Mucosa of rectum (tissue), 2 donors: ENCODE results near the gene FYN.

Experiments
- H3K27ac ChIP-seq, 2 donors: one replicate each; pipeline ENCODE4 v1.7.0; 2013; ENCODE audit warnings: inconsistent platforms in 2 of 2, low read depth in 2 of 2, low read length in 2 of 2
- H3K27me3 ChIP-seq, 2 donors: one replicate each; pipeline ENCODE4 v1.7.0; 2013; ENCODE audit warnings: low read length in 2 of 2; ENCODE audit not compliant: control insufficient read depth in 2 of 2, insufficient read depth in 2 of 2
- H3K36me3 ChIP-seq, 2 donors: one replicate each; pipeline ENCODE4 v1.7.0; 2013; ENCODE audit warnings: low read length in 2 of 2; ENCODE audit not compliant: control insufficient read depth in 2 of 2, insufficient read depth in 2 of 2
- H3K4me1 ChIP-seq, 2 donors: one replicate each; pipeline ENCODE4 v1.7.0; 2013; ENCODE audit warnings: low read length in 2 of 2, mild to moderate bottlenecking in 1 of 2; ENCODE audit not compliant: control insufficient read depth in 2 of 2, insufficient read depth in 2 of 2
- H3K4me3 ChIP-seq, 2 donors: one replicate each; pipeline ENCODE4 v1.7.0; 2013; ENCODE audit warnings: low read length in 2 of 2
- H3K9ac ChIP-seq, 2 donors: one replicate each; pipeline ENCODE4 v1.7.0; 2013; ENCODE audit warnings: low read length in 2 of 2, low read depth in 1 of 2, mild to moderate bottlenecking in 1 of 2
- H3K9me3 ChIP-seq, 2 donors: one replicate each; pipeline ENCODE4 v1.7.0; 2013; ENCODE audit warnings: low read length in 2 of 2; ENCODE audit not compliant: control insufficient read depth in 2 of 2
- donor health status: healthy.
- donor health status: Normal muscosa, but diverticular disease.

Gene FYN

GRCh38 chr6:111734068-111735061, 138.9 kb downstream of the FYN start:
- no peak overlapping the region for H3K9ac ChIP-seq
- H3K4me1 ChIP-seq: peaks cover 0 to 4% of the 10 kb centered on the region in 2 donors
- no peaks in the 10 kb centered on the region for H3K36me3 ChIP-seq
- H3K27ac ChIP-seq: no peak overlapping the region
- no peaks in the 10 kb centered on the region for H3K27me3 ChIP-seq
- no peaks in the 10 kb centered on the region for H3K9me3 ChIP-seq
- H3K4me3 ChIP-seq: no peak overlapping the region

DNA sequence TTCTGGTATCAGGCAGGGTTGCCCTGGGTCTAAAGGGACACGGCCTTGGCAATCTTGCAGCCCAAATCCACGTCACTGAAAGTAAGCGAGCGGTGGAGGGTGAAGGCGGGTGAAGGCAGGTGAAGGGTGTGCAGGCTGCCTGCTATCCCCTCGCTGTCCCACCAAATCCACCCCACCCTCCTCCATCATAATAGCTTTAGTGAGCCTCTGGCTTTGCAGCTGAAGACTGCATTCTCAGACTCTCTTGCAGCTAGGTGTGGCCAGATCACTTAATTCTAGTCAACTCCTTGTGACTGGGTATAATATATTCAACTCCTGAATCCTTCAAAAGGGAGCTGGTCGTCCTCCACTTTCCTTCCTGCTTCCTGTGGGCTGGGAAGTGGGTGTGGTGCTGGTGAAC, 140.9 kb downstream of the FYN start:
- no peak overlapping the region for H3K4me3 ChIP-seq

DNA sequence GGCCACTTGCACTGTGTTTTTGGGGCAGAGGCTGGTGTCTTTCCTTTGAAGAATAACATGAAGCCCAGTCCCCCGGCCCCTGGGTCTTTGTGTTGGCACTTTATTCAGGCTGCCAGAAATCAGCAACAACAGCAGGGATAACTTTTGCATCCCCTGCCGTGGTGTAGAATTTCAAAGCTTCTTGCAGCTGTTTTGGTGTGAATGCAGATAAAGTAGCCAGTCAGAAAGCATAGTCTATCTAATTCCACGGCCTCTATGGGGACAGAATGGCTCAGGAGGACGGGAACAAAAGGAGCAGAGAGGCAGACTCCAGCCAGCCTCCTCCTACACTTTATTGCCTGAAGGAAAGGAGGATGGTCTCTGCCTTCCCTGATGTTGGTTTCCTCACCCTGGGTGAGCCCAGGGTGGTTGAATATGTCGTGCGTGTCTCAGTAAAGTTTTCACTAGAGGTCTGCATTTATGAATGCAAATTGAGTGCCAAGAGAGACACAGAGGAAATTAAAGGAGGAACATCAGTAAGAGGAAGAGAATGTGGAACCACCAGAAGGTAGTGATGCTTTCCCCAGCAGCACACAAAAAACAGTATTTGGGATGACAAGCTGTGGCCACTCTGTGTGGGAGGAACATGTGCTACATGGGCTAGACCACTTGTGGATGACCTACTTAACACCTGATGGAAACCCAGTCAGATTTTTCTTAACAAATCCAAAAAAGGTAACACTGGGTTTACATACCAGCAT, 141.6 kb downstream of the FYN start:
- Histone ChIP-seq H3K27ac (no peak overlapping the region), H3K9me3 (no peaks in the 10 kb centered on the region), H3K27me3 (no peaks in the 10 kb centered on the region), H3K9ac (no peak overlapping the region), H3K4me3 (no peak overlapping the region), H3K36me3 (no peaks in the 10 kb centered on the region), H3K4me1 (no peaks in the 10 kb centered on the region)

More for the DNA sequence above, 140.9 kb downstream of the FYN start:
- no peaks in the 10 kb centered on the region for H3K36me3 ChIP-seq
- H3K4me1 ChIP-seq: no peaks in the 10 kb centered on the region
- H3K27ac ChIP-seq: no peak overlapping the region
- no peaks in the 10 kb centered on the region for H3K9me3 ChIP-seq
- no peaks in the 10 kb centered on the region for H3K27me3 ChIP-seq
- no peak overlapping the region for H3K9ac ChIP-seq

DNA sequence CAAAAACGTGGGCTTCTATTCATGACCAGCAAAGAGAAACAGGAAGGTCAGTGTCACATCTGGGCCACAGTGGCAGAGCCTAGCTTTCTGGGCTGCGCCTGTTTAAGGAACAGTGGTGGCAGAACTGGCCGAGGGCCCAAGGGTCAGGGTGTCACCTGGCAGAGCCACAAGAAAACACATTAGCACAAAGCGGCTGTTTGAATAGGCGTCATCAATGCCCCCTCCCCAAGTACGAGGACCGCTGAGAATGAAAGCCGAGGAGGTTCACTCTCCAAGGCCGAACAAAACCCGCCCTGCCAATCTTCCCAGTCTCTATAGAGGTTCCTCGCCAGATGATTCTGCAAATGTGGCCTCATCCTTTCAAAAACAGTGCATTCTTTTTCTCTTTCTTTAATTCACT, 142.4 kb downstream of the FYN start:
- Histone ChIP-seq H3K9me3 (no peaks in the 10 kb centered on the region), H3K9ac (no peak overlapping the region), H3K4me3 (no peak overlapping the region), H3K4me1 (no peaks in the 10 kb centered on the region), H3K27ac (no peak overlapping the region), H3K36me3 (no peaks in the 10 kb centered on the region), H3K27me3 (no peaks in the 10 kb centered on the region)

DNA sequence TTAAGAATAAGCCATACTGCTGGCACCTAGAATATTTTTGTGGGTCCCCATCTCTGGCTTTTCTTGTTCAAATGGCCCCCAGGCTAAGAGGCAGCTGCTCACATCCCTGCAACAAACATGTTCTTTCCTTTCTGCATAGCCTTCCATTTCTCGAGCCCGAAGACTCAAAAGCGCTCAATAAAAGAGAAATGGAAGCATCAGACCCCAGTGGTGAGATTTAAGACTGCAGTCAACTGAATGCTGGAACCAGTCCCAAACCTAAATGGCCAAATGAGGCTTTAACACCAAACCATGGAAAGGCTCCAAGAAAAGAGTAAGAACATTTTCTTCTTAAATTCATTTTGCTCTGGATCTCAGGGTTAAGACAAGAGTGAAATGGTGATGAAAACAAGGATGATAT, 145.4 kb downstream of the FYN start:
- Histone ChIP-seq H3K9me3 (no peaks in the 10 kb centered on the region), H3K4me3 (no peak overlapping the region), H3K4me1 (peaks cover 0 to 3% of the 10 kb centered on the region in 2 donors), H3K27ac (no peak overlapping the region), H3K9ac (no peak overlapping the region), H3K36me3 (no peaks in the 10 kb centered on the region), H3K27me3 (no peaks in the 10 kb centered on the region)

DNA sequence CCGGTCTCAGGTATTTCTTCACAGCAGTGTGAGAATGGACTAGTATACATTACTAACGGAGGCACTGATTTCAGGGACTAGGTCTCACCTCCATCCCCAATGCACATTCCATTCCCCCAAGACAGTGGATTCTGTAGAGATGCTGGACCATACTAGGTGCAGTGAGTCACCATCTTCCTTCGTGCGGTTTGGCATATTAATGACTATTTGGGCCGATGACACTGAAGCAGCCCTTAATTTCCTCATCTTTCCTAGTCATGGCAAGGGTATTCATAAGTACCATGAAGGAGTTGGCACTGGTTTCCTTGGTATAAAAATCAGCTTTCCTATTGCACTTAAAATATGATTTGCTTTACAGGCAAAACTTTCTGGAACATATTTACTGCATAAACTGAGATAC, 146.2 kb downstream of the FYN start:
- H3K9me3 ChIP-seq: no peaks in the 10 kb centered on the region
- no peaks in the 10 kb centered on the region for H3K27me3 ChIP-seq
- H3K27ac ChIP-seq: no peak overlapping the region
- peaks cover 0 to 3% of the 10 kb centered on the region in 2 donors for H3K4me1 ChIP-seq
- H3K9ac ChIP-seq: no peak overlapping the region
- H3K36me3 ChIP-seq: no peaks in the 10 kb centered on the region
- no peak overlapping the region for H3K4me3 ChIP-seq

DNA sequence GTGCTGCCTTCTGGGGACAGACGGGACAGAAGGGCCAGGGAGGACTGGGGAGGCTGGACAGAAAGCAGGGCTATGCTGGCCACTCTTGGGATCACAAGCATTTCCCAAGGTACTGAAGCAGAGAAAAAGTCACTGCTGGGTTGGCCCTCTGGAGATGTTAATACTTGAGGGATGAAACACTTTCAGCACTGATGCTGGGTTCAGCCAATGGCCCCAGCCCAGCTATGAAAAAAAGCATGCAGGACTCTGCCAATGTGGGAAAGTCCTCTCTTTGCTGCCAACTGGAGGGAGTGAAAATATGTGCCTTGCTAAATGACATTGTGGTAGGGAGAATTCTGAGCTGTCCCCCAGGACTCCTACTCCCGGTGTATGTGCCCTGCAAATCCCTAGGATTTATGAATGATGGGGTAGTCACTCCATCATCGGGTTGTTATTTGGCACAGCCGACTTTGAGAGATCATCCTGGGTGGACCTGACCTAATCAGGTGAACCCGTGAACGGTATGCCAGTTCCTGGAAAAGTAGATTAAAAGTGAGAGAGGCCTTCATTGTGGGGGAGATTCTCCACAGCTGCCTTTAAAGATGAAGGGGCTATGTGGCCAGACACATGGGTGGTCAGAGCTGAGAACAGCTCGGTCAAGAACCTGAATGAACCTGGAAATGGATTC, 147.7 kb downstream of the FYN start:
- Histone ChIP-seq H3K4me1 (peaks cover 0 to 3% of the 10 kb centered on the region in 2 donors), H3K9ac (no peak overlapping the region), H3K27me3 (no peaks in the 10 kb centered on the region), H3K27ac (no peak overlapping the region), H3K9me3 (no peaks in the 10 kb centered on the region), H3K4me3 (no peak overlapping the region), H3K36me3 (no peaks in the 10 kb centered on the region)

DNA sequence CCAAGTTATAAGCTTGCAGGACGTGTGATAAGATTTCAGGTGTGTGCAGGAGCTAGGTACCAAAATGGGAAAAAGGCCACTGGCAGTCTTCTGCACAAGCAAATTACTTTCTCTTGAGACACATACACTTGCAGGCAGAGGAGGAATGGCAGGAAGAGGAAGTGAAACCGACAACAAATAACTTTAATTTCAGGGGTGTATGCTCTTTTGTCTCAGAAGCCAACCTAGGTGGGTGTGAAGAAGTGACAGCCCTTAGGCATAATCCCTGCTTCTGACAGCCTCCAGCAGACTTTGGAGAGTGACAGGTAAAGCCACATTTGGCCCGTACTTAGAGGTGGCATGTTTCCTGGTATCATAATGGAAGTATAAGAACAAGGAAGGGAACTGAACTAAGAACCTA, 148.7 kb downstream of the FYN start:
- H3K9me3 ChIP-seq: no peaks in the 10 kb centered on the region
- peaks cover 0 to 3% of the 10 kb centered on the region in 2 donors for H3K4me1 ChIP-seq
- no peaks in the 10 kb centered on the region for H3K36me3 ChIP-seq
- no peak overlapping the region for H3K9ac ChIP-seq
- no peak overlapping the region for H3K4me3 ChIP-seq
- H3K27ac ChIP-seq: no peak overlapping the region
- no peaks in the 10 kb centered on the region for H3K27me3 ChIP-seq

- Histone ChIP-seq H3K4me3 (no peak overlapping the region), H3K36me3 (no peaks in the 10 kb centered on the region), H3K4me1 (peaks cover 0 to 3% of the 10 kb centered on the region in 2 donors), H3K9me3 (no peaks in the 10 kb centered on the region), H3K9ac (no peak overlapping the region), H3K27ac (no peak overlapping the region), H3K27me3 (no peaks in the 10 kb centered on the region)
Observed at GRCh38 chr6:111724039-111724438, 149.2 kb downstream of the FYN start.
